ENCODE results near the gene TAX1BP1. TPM values are rescaled to one million over a fixed set of nuclear protein-coding genes. Genes with fewer than 3 reads are reported as not detected.

The TAX1BP1 gene
- total RNA-seq, 4 donors from 2014 or later: 65.0 to 77.0 (median 72.3) TPM

DNA sequence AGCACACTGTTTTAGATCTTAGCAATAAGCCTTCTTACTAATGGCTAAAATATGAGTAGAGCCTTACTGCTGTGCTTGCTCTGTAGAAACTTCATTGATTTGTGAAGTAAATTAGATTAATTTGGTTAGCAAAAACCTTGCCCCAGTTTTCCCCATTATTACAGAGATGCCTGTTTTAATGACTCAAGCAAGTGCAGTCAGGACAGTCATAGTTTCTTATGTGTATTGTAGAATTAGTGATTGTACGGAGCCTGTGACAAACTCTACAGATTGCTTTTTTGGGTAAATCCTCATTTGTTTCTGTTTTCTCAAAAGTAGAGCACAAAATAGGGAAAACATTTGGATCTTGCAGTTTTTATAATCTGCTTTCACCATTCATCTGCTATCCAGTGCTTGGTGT, 7.0 kb downstream of the TAX1BP1 start:
- TF ChIP-seq, protein P1, sequence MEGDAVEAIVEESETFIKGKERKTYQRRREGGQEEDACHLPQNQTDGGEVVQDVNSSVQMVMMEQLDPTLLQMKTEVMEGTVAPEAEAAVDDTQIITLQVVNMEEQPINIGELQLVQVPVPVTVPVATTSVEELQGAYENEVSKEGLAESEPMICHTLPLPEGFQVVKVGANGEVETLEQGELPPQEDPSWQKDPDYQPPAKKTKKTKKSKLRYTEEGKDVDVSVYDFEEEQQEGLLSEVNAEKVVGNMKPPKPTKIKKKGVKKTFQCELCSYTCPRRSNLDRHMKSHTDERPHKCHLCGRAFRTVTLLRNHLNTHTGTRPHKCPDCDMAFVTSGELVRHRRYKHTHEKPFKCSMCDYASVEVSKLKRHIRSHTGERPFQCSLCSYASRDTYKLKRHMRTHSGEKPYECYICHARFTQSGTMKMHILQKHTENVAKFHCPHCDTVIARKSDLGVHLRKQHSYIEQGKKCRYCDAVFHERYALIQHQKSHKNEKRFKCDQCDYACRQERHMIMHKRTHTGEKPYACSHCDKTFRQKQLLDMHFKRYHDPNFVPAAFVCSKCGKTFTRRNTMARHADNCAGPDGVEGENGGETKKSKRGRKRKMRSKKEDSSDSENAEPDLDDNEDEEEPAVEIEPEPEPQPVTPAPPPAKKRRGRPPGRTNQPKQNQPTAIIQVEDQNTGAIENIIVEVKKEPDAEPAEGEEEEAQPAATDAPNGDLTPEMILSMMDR (IDR thresholded peaks at IDR 0.05): no peak
- DNase-seq (ENCODE audit: low spot score): no peak
- peak; percentile 34 for ATAC-seq (ENCODE audit: low FRiP score)

DNA sequence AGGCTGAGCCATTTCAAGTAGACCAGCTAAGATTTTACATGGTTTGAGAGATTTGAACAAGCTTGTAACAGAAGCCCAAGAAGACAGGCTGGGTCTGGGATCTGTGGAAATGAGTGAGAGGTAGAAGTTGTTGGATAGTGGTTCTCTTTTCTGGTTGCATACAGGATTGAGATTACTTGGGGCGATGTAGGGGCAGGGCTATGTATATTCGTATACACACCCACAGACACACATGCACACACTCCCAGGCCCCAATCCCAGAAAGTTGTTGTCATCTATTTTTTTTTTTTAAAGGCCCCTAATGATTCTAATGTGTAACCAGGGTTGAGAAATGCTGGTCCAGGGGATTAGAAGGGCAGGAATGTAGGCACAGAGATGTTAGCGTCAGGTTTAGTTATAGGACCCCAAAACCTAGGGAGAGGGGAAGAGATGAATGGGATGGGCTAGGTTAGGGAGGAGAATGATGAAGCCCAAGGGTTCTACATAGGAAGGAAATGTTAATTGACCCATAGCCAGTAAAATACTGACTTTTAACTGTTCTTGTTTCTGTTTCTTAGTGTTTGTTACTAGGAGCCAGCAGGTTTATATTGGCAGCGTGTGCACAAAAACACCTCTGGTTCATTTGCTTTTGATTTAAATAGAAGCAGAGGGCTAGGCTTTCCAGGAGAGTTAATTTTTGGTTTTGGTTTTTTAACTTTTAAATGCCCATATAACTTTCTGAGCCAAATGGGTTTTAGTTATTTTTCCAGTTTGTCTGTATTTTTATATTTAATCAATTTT, 7.8 kb downstream of the TAX1BP1 start:
- ATAC-seq (ENCODE audit: low FRiP score) (no peak), DNase-seq (ENCODE audit: low spot score) (no peak)
- TF ChIP-seq, protein P1 (IDR thresholded peaks at IDR 0.05): no peak

DNA sequence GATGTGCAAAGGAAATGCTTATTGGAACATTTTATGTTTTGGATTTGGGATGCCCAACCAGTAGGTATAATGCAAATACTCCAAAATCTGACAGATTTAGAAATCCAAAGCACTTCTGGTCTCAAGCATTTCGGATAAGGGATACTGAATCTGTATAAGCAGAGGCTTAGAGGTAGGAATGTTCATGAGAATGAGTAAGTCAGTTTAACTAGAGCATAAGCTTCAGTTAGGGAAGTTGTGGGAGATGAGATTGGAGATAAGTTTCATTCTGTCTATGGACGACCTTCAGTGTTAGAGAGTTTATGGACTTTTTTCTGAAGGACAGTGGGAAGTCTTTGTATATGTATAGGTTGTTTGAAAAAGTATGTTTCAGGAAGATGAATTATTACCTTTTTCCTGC, 10.4 kb downstream of the TAX1BP1 start:
- DNase-seq (ENCODE audit: low spot score) (no peak), ATAC-seq (ENCODE audit: low FRiP score) (no peak)
- TF ChIP-seq, protein P1 (IDR thresholded peaks at IDR 0.05): no peak

DNA sequence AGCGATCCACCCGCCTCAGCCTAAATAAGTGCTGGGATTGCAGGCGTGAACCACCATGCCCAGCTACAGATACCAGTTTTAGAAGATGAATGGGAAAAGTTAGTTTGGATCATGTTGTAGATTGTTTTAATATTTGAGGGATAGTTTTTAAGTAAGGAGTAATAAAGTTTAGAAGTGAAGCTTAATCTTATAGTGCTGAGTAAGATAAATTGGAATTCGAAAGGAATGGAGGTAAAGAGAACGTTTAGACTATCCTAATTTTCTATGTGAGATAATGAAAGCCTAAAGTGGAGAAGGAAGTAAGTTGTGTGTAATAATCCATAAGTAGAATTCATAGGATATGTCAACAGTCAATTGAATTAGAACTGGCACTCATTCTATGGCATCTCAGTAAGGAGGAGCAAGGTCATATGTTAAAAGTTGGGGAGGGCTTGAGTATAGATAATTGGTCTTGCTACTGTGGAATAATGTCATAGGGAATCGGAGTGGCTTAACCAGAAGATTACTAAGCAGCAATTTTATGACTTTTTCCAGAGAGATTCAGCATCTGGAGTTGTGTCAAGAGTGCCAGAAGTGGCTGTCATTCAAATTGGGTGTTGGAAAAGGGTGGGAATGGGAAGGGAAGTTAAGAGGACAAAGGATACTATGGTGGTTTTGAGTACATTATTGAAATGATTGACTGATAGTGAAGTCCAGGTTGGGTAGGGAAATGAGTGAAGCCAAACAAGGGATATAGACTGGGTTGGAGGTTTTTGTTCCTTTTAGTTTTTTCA, 12.1 kb downstream of the TAX1BP1 start:
- ATAC-seq (ENCODE audit: low FRiP score): no peak
- TF ChIP-seq, protein P1 (IDR thresholded peaks at IDR 0.05): no peak
- no peak for DNase-seq (ENCODE audit: low spot score)

DNA sequence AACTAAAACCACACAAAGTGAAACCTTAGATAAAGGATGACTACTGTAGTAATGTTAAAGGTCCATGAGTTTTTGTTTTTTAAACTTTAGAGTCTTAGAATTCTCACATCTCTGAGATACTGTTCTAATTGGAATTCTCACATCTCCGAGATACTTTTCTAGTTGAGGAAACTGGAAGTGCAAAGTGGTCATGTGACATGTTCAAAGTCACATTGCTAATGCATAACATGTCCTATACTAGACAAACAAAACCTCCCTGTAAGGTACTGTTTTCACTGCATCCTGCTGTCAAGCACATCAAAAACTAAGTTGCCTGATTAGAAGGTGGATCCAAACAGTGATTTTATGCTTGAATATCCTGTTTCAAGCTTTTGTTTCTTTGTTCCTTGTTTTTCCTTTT, 13.9 kb downstream of the TAX1BP1 start:
- TF ChIP-seq, protein P1 (IDR thresholded peaks at IDR 0.05): no peak
- DNase-seq (ENCODE audit: low spot score) (no peak), ATAC-seq (ENCODE audit: low FRiP score) (no peak)

DNA sequence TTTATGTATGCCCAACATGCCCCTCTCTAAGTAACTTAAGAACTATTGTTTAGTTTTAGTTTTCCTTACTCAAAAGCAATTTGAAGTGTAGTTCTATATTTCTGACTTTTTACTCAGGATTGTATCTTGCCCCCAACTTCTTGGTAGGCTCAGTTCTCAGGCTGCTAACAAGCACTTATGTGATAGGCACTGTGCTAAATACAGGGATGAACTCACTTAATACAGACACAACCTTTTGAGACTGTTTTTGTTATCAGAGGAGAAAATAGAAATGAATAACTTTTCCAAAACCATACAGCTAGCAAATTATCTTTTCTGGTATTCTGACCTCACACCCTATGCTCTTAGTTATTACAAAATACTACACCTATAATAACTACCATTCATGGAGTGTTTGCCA, 16.3 kb downstream of the TAX1BP1 start:
- ATAC-seq (ENCODE audit: low FRiP score): no peak
- TF ChIP-seq, protein P1 (IDR thresholded peaks at IDR 0.05): no peak
- no peak for DNase-seq (ENCODE audit: low spot score)
